Fibroblast of pulmonary artery (primary cell): ENCODE results near the gene IFNE.

Source experiments
- DNase-seq: peaks from one replicate; pipeline ENCODE4 v3.0.0-alpha.2; 2010; ENCODE audit warnings: low read depth
- H3K4me3 ChIP-seq: replicated peaks from 2 replicates; pipeline ENCODE4 v1.5.1; 2011; ENCODE audit warnings: low read depth, mild to moderate bottlenecking, control low read depth, low read length, moderate library complexity
- TF ChIP-seq, protein P1 (sequence below): IDR thresholded peaks from 2 replicates; pipeline ENCODE4 v1.5.1; 2011; ENCODE audit warnings: mild to moderate bottlenecking, control low read depth, low read length, inconsistent platforms; ENCODE audit errors: missing control alignments

The IFNE gene

DNA sequence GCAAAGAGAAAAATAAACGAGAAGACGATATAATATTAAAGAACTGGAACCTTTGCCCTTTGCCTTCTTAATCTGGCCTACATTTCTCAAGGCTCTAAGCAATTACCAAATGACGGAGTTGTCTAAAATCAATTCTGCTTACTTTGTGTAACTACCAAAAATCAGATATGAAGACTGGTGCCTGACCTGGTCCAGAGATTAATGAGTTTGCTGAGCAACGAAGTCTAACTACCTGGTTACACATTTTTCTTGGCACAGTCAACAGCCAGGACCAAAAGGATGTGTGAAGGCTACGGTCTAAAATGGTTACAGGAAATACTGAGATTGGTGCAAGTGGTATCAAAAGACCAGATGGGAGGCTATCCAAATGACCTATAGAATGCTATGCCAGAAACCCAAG is 17.8 kb upstream of the IFNE start:
- no peak for DNase-seq
- H3K4me3 ChIP-seq: no peak overlapping the region
- TF ChIP-seq, protein P1, sequence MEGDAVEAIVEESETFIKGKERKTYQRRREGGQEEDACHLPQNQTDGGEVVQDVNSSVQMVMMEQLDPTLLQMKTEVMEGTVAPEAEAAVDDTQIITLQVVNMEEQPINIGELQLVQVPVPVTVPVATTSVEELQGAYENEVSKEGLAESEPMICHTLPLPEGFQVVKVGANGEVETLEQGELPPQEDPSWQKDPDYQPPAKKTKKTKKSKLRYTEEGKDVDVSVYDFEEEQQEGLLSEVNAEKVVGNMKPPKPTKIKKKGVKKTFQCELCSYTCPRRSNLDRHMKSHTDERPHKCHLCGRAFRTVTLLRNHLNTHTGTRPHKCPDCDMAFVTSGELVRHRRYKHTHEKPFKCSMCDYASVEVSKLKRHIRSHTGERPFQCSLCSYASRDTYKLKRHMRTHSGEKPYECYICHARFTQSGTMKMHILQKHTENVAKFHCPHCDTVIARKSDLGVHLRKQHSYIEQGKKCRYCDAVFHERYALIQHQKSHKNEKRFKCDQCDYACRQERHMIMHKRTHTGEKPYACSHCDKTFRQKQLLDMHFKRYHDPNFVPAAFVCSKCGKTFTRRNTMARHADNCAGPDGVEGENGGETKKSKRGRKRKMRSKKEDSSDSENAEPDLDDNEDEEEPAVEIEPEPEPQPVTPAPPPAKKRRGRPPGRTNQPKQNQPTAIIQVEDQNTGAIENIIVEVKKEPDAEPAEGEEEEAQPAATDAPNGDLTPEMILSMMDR: no peak

DNA sequence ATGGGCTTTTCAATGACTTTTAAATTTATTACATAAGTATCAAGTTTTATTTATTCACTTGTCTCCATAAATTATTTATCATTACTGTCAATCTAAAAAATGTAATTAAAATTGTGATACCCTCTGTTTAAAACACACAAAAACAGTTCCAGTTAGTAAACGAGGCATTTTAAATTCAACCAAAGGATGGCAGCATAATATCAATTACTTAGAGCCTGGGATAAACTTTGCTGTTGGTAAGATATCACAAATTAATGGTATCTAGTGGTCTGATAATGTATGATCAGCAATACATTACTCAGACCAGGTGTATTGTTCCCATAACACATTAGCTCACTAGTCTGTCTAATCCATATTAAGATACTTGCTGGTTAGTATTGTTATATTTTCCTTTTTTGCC is 9.6 kb upstream of the IFNE start:
- peak; percentile 23 for DNase-seq
- TF ChIP-seq, protein P1: peak; percentile 21
- H3K4me3 ChIP-seq: no peak overlapping the region

DNA sequence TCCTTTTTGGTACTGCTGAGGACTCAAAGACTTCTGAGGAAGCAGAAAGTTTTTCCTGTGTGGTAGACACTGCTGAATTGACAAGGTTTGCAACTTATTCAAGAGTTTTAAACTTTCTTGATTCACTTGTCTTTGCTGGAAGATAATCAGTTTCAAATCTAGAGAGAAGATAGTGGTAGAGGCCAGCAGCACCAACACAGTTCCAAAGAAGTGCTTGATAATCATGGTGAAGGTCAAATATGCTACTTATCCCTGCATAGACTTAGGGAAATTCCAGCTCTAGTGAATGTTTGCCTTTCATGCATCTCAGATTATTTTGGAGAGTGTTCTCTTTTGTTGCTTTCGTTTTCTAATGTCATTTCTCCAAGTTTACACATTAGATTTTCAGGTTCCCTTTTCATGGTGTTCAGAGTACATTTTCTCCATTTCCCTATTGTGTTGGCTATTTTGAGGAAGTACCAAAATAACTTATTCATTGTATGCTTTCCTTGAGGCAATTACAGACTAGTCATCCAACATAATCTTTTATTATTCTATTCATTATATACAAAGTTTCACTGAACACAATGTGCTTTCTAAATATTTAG is 550 bp downstream of the IFNE start:
- TF ChIP-seq, protein P1: no peak
- no peak for DNase-seq
- H3K4me3 ChIP-seq: no peak overlapping the region

DNA sequence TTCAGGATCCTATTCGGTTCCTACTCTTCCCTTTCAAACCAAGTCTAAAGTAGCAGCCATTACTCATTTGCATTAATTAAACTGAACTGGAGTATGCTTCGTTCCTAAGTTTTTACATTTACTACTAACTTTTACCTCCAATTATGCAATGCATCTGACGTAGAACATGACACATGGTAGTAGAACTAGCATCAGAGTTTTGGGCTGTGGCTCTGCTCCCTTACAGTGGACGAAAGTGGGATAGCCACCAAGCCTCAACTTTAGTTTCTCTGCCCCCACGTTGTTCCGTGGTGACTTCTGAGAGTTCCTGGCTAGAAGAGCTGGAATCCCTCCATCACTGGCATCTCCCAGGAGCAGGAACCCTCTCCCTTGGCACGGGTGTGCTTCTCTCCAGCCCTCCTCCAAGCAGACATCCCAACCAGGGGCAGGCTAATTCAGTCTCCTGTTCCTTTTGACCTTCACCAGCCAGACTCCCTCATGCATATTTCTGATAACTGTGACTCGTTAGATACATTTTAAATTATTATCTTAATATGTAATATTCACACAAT is 2.9 kb downstream of the IFNE start:
- no peak for DNase-seq
- TF ChIP-seq, protein P1: no peak
- H3K4me3 ChIP-seq: no peak overlapping the region

DNA sequence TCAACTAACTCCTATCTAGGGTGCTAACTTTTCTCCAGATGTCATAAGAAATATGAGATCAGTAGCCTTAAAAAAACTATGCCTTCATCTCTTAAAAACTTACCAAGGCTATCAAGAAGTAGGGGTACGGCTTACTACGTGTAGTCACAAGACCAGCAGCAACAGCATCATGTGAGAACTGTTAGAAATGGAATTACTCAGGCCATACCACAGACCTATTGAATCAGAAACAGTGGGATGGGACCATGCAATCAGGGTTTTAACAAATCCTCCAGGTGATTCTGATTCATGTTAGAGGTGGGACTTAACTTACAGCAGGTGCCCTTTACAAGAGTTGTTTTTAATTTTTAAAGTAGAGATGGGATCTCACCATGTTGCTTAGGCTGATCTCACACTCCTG is 4.6 kb downstream of the IFNE start:
- DNase-seq: no peak
- TF ChIP-seq, protein P1: no peak
- H3K4me3 ChIP-seq: no peak overlapping the region

DNA sequence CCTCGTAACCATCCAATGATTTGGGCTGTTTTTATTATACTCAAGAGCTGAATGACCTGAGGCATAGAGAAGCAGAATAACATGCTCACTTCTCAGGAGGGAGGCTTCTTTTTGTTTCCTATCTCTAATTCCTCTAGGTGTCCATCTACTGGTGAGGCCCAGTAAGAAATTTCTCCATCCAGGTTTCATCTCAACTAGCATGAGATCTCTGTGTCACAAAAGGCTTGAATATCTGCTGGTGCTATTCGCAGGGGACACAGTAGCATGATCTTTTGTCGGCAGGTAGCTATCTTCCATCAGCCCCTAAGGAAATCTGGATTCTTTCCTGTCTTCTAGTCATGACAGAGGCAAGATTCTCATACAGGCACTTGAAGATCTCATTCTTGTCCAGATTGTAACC is 8.9 kb downstream of the IFNE start:
- TF ChIP-seq, protein P1: peak; percentile 13
- no peak overlapping the region for H3K4me3 ChIP-seq
- DNase-seq: no peak

DNA sequence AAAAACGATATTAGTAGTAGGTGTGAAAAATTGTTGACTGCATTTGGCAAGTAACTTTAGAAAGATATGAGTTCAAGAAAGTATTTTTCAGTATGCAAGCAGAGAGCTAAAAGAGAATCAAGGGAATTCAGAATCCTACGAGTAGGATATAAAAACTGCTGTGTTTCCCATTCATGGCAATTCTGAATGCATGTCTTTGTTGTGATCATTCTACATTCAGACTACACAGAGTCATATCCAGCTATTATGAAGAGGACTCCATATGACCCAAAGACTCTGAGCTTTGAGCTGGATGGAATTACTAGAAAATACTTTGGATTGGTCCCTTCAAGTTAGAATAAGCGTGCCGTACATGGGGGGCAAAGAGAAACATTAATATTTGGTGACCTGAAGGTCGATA is 12.0 kb downstream of the IFNE start:
- H3K4me3 ChIP-seq: no peak overlapping the region
- DNase-seq: no peak
- TF ChIP-seq, protein P1: no peak
